22Rv1 (cell line): ENCODE results near the gene CDH15.
"Not testable (repeated sequence)": the region's sequence is repeated elsewhere in the genome, so short reads cannot be mapped to it uniquely, and the experiment has no call there.

Source experiments
- H3K27ac ChIP-seq: fragments of 450-650 bp; 2 replicates; pipeline ENCODE4 v1.5.1; 2017
- CTCF ChIP-seq: fragments of 450-650 bp; IDR thresholded peaks from 2 replicates; pipeline ENCODE4 v1.5.1; 2017; ENCODE audit warnings: mild to moderate bottlenecking
- ZFX ChIP-seq: fragments of 450-650 bp; IDR thresholded peaks from 2 replicates; pipeline ENCODE4 v1.6.1; 2017; ENCODE audit warnings: antibody characterized with exemption, borderline replicate concordance

Gene CDH15

GRCh38 chr16:89243664-89244063, 72.1 kb downstream of the CDH15 start:
- TF ChIP-seq ZFX (no peak), CTCF (no peak)
- H3K27ac ChIP-seq = no peak overlapping the region

- H3K27ac ChIP-seq = not testable (repeated sequence)
Observed at GRCh38 chr16:89244264-89244663, 72.7 kb downstream of the CDH15 start.

- TF ChIP-seq ZFX (no peak), CTCF (no peak)
- no peak overlapping the region for H3K27ac ChIP-seq
Observed at GRCh38 chr16:89244754-89245153, 73.2 kb downstream of the CDH15 start.
